ENCODE measurements around the gene HSPA1L. TPM values are rescaled to one million over a fixed set of nuclear protein-coding genes. Genes with fewer than 3 reads are reported as not detected.
"Not testable (repeated sequence)": the region's sequence is repeated elsewhere in the genome, so short reads cannot be mapped to it uniquely, and the experiment has no call there.

The HSPA1L gene
- polyA plus RNA-seq, 2 of the 4 experiments (the other 2 are of a cell fraction): 1.2 to 1.7 TPM

DNA sequence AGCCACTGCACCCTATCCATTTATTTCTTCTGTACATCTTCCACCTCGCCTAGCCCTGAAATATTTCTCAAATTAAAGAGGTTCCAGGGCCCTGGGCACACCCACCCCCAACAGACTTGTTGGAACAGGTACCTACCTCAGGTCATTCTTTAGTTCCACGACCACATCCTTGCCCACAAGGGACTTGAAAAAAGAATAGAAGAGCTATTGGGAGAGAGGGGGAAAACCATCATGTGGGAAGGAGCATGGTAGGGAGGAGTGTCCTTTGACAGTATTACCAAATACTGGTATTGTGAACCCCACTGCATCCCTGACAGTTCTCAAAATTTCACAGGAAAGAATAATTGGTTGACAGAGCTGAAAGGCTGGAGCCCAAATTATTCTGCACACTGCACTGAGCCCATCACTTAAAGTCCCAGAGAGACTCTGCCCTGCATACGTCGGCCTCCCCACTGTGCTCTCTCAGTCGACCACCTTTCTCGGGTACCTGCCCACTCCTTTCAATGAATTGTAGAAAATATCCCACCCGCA is 9.1 kb downstream of the HSPA1L start:
- ChIA-PET CTCF (interaction anchor here (0.8 to 4.1 kb wide), 9 partner anchors 10 to 78 kb away, joined by 3 to 27 read pairs (median 5); partner anchors contain the start of genes DDAH2 and VARS1), POLR2A (interaction anchor here (0.5 to 2.2 kb wide), 4 partner anchors 9 to 21 kb away, joined by 3 to 54 read pairs (median 18); partner anchors contain the start of genes HSPA1A, HSPA1B, HSPA1L and VARS1)
- 17% methylated on average over 7 of the region's 7 CpGs for WGBS (ENCODE audit: missing lambda C conversion rate)
- peak overlapping the region; percentile 75 for H3K4me2 ChIP-seq
- peak overlapping the region; percentile 56 for H3K4me3 ChIP-seq
- FAIRE-seq (no peak), ATAC-seq (peak; percentile 49 to 50; a peak in 4 of 6 replicates), DNase-seq (ENCODE audit: low read depth in 1 of 2, low spot score in 1 of 2) (no peak)
- no peaks in the 10 kb centered on the region for H3K9me3 ChIP-seq
- H3K4me1 ChIP-seq: peaks cover 12% of the 10 kb centered on the region
- H3K27ac ChIP-seq: peak overlapping the region; percentile 84 to 92
- no peak for TF ChIP-seq TP53 (CRISPR knock-in tag; IDR thresholded peaks at IDR 0.05)
- no peak for TF ChIP-seq RNF2 (IDR thresholded peaks at IDR 0.05; ENCODE audit: borderline replicate concordance, low read depth)
- TF ChIP-seq MAFK (IDR thresholded peaks at IDR 0.05; ENCODE audit: partially characterized antibody): no peak
- TF ChIP-seq, protein P1, sequence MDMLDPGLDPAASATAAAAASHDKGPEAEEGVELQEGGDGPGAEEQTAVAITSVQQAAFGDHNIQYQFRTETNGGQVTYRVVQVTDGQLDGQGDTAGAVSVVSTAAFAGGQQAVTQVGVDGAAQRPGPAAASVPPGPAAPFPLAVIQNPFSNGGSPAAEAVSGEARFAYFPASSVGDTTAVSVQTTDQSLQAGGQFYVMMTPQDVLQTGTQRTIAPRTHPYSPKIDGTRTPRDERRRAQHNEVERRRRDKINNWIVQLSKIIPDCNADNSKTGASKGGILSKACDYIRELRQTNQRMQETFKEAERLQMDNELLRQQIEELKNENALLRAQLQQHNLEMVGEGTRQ (IDR thresholded peaks at IDR 0.05): no peak
- TF ChIP-seq FOXS1 (CRISPR knock-in tag; IDR thresholded peaks at IDR 0.05): no peak
- TF ChIP-seq, protein P2, sequence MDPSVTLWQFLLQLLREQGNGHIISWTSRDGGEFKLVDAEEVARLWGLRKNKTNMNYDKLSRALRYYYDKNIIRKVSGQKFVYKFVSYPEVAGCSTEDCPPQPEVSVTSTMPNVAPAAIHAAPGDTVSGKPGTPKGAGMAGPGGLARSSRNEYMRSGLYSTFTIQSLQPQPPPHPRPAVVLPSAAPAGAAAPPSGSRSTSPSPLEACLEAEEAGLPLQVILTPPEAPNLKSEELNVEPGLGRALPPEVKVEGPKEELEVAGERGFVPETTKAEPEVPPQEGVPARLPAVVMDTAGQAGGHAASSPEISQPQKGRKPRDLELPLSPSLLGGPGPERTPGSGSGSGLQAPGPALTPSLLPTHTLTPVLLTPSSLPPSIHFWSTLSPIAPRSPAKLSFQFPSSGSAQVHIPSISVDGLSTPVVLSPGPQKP (IDR thresholded peaks at IDR 0.05; ENCODE audit: low read depth, low read length): no peak
- no peak for TF ChIP-seq ZFP36 (IDR thresholded peaks at IDR 0.05; ENCODE audit: borderline replicate concordance, partially characterized antibody)
- no peak for TF ChIP-seq PHF8 (IDR thresholded peaks at IDR 0.05; ENCODE audit: borderline replicate concordance, low read depth)
- no peak for TF ChIP-seq RFX5 (IDR thresholded peaks at IDR 0.05)
- TF ChIP-seq, protein P3, sequence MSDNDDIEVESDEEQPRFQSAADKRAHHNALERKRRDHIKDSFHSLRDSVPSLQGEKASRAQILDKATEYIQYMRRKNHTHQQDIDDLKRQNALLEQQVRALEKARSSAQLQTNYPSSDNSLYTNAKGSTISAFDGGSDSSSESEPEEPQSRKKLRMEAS (IDR thresholded peaks at IDR 0.05): no peak
- no peak for TF ChIP-seq HEYL (CRISPR knock-in tag; IDR thresholded peaks at IDR 0.05)
- TF ChIP-seq POLR2AphosphoS2 (conservative IDR thresholded peaks at IDR 0.05; ENCODE audit: low read length): no peak
- no peak for TF ChIP-seq CEBPB (IDR thresholded peaks at IDR 0.05)

DNA sequence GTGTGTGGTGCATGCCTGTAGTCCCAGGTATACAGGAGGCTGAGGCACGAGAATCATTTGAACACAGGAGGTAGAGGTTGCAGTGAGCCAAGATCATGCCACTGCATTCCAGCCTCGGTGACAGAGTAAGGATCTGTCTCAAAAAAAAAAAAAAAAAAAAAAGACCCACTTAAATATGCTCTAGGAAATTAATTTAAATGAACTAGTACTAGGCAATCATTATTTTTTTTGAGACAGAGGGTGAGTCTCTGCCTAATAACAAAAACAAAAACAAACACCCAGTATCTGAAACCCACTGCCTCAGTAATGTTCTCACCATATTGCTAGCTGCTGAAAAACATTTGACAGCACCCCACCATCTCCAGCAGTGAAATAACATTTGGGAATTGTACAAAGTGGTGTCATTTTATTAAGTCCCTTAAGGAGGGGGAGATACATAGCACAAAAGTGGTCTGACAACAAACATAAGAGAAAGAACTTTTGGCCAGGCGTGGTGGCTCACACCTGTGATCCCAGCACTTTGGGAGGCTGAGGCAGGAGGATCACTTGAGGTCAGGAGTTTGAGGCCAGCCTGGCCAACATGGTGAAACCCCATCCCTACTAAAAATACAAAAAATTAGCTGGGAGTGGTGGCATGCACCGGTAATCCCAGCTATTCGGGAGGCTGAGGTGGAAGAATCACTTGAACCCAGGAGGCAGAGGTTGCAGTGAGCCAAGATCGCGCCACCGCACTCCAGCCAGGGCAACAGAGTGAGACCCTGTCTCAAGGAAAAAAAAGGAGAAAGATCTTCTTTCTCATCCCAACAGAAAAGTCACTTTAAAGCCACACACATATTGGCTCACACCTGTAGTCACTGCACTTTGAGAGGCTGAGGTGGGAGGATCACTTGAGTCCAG is 13.8 kb downstream of the HSPA1L start:
- H3K4me2 ChIP-seq; H3K4me1 ChIP-seq; H3K4me3 ChIP-seq; H3K27ac ChIP-seq; H3K9me3 ChIP-seq; ATAC-seq; FAIRE-seq; DNase-seq (ENCODE audit: low read depth in 1 of 2, low spot score in 1 of 2): not testable (repeated sequence)
- WGBS (ENCODE audit: missing lambda C conversion rate): 96% methylated on average over 8 of the region's 8 CpGs
- ChIA-PET POLR2A (interaction anchor here (1.1 kb wide), 1 partner anchor 14 kb away, joined by 4 read pairs; the partner anchor contains the start of genes HSPA1A and HSPA1L), CTCF (interaction anchor here (0.8 to 2.7 kb wide), 4 partner anchors 11 to 72 kb away, joined by 3 to 12 read pairs (median 4); partner anchors contain the start of gene DDAH2)

DNA sequence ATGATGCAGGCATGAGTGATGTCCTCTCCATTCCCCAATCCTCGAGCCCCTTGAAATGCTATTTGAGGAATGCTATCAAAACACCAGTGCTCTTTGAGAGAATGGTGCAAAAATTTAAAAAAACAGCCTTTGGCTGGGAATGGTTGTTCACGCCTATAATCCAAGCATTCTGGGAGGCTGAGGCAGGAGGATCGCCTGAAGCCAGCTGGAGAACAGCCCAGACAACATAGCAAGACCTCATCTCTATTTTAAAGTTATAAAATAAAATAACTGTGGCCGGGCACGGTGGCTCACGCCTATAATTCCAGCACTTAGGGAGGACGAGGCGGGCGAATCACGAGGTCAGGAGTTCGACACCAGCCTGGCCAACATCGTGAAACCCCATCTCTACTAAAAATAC is 15.3 kb downstream of the HSPA1L start:
- H3K4me2 ChIP-seq: no peak overlapping the region
- ChIA-PET CTCF (interaction anchor here (1.5 to 2.7 kb wide), 2 partner anchors 30 to 70 kb away, joined by 5 to 12 read pairs; partner anchors contain the start of gene DDAH2), POLR2A (interaction anchor here (1.0 to 1.4 kb wide), 2 partner anchors 15 to 28 kb away, joined by 8 read pairs; partner anchors contain the start of genes HSPA1A, HSPA1B and HSPA1L)
- peaks cover 4% of the 10 kb centered on the region; the same call in 1 of the 3 replicates for H3K4me1 ChIP-seq
- no peak overlapping the region for H3K27ac ChIP-seq
- 93% methylated on average over 12 of the region's 12 CpGs for WGBS (ENCODE audit: missing lambda C conversion rate)
- H3K4me3 ChIP-seq: no peak overlapping the region
- DNase-seq (ENCODE audit: low read depth in 1 of 2, low spot score in 1 of 2): no peak
- no peak for ATAC-seq
- H3K9me3 ChIP-seq: no peaks in the 10 kb centered on the region
- TF ChIP-seq HOXB13 (CRISPR knock-in tag; IDR thresholded peaks at IDR 0.05; ENCODE audit: low read depth) (no peak), ZNF302 (CRISPR knock-in tag; IDR thresholded peaks at IDR 0.05) (no peak), EHMT2 (IDR thresholded peaks at IDR 0.05; ENCODE audit: low read depth) (no peak), SREBF2 (IDR thresholded peaks at IDR 0.05) (no peak)
- TF ChIP-seq, protein P4, sequence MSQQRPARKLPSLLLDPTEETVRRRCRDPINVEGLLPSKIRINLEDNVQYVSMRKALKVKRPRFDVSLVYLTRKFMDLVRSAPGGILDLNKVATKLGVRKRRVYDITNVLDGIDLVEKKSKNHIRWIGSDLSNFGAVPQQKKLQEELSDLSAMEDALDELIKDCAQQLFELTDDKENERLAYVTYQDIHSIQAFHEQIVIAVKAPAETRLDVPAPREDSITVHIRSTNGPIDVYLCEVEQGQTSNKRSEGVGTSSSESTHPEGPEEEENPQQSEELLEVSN (IDR thresholded peaks at IDR 0.05; ENCODE audit: borderline replicate concordance, low read depth): no peak
- TF ChIP-seq, protein P5, sequence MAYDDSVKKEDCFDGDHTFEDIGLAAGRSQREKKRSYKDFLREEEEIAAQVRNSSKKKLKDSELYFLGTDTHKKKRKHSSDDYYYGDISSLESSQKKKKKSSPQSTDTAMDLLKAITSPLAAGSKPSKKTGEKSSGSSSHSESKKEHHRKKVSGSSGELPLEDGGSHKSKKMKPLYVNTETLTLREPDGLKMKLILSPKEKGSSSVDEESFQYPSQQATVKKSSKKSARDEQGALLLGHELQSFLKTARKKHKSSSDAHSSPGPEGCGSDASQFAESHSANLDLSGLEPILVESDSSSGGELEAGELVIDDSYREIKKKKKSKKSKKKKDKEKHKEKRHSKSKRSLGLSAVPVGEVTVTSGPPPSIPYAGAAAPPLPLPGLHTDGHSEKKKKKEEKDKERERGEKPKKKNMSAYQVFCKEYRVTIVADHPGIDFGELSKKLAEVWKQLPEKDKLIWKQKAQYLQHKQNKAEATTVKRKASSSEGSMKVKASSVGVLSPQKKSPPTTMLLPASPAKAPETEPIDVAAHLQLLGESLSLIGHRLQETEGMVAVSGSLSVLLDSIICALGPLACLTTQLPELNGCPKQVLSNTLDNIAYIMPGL (CRISPR knock-in tag; IDR thresholded peaks at IDR 0.05; ENCODE audit: borderline replicate concordance): no peak
- FAIRE-seq: no peak
